ENCODE measurements around the gene GALNTL6. TPM values are rescaled to one million over a fixed set of nuclear protein-coding genes. Genes with fewer than 3 reads are reported as not detected.

Gene GALNTL6
- total RNA-seq, 1 experiment from 2014 or later, result not detected

- no peaks in the 10 kb centered on the region for H3K9me3 ChIP-seq (ENCODE audit: control insufficient read depth in 1 of 2, insufficient read depth in 1 of 2, low read depth in 1 of 2, low read length in 2 of 2)
- no peaks in the 10 kb centered on the region for H3K79me2 ChIP-seq (ENCODE audit: insufficient read depth, low read length)
- H3K27me3 ChIP-seq (ENCODE audit: insufficient read depth, low read length), result no peaks in the 10 kb centered on the region
- intact Hi-C loops (cut with micrococcal nuclease), result no loop called here
- no peaks in the 10 kb centered on the region for H4K20me1 ChIP-seq (ENCODE audit: insufficient read depth)
- no peaks in the 10 kb centered on the region for H3K36me3 ChIP-seq (ENCODE audit: control insufficient read depth in 1 of 2, insufficient read depth in 2 of 2, low read length in 2 of 2)
- DNase-seq (ENCODE audit: low read depth, low spot score), result no peak
- POLR2A ChIA-PET, result no interaction called here
- no peak overlapping the region for H3K9ac ChIP-seq (ENCODE audit: low read length)
- H2AFZ ChIP-seq (ENCODE audit: low read depth, low read length, poor library complexity, severe bottlenecking), result no peak overlapping the region
- H3K4me2 ChIP-seq (ENCODE audit: low read length), result no peak overlapping the region
- CTCF ChIA-PET, result no interaction called here
- no peak for ATAC-seq
- H3K9me2 ChIP-seq (ENCODE audit: insufficient read depth), result no peaks in the 10 kb centered on the region
- RAD21 ChIA-PET (ENCODE audit: low non-redundant PET in 1 of 2, low total read pairs in 2 of 2, uncharacterized antibody in 2 of 2, unreplicated experiment in 2 of 2), result no interaction called here
- no peak overlapping the region for H3K4me3 ChIP-seq (replicated peaks in 1 of 2; ENCODE audit: low read depth in 1 of 2, low read length in 2 of 2)
- no peak overlapping the region for H3K27ac ChIP-seq (ENCODE audit: low read depth, low read length)
- no peak for TF ChIP-seq RAD21 (IDR thresholded peaks at IDR 0.05; ENCODE audit: low read depth)
- no peak for TF ChIP-seq SP1 (IDR thresholded peaks at IDR 0.05; ENCODE audit: low read depth)
- TF ChIP-seq REST (IDR thresholded peaks at IDR 0.05; ENCODE audit: low read depth), result no peak
- no peak for TF ChIP-seq ATF3 (IDR thresholded peaks at IDR 0.05)
- TF ChIP-seq ZBTB33 (IDR thresholded peaks at IDR 0.05; ENCODE audit: extremely low read depth, insufficient replicate concordance, low read length), result no peak
- TF ChIP-seq ELF1 (IDR thresholded peaks at IDR 0.05; ENCODE audit: borderline replicate concordance, low read depth), result no peak
- TF ChIP-seq SIN3A (IDR thresholded peaks at IDR 0.05; ENCODE audit: low read depth), result no peak
- TF ChIP-seq EZH2 (IDR thresholded peaks at IDR 0.05), result no peak
- TF ChIP-seq FOSL1 (IDR thresholded peaks at IDR 0.05; ENCODE audit: low read depth), result no peak
- TF ChIP-seq SRF (IDR thresholded peaks at IDR 0.05; ENCODE audit: low read depth), result no peak
- no peak for TF ChIP-seq POLR2A (IDR thresholded peaks at IDR 0.05; ENCODE audit: borderline replicate concordance, extremely low read depth, insufficient read depth, insufficient read length)
- no peak for TF ChIP-seq POLR2AphosphoS5 (IDR thresholded peaks at IDR 0.05; ENCODE audit: low read depth, low read length)
- TF ChIP-seq CEBPB (IDR thresholded peaks at IDR 0.05; ENCODE audit: low read depth), result no peak
- no peak for TF ChIP-seq EZH2phosphoT487 (IDR thresholded peaks at IDR 0.05; ENCODE audit: borderline replicate concordance)
- no peak for TF ChIP-seq EGR1 (IDR thresholded peaks at IDR 0.05; ENCODE audit: low read depth)
- TF ChIP-seq CTCF (IDR thresholded peaks at IDR 0.05 in 2 of 3, conservative IDR thresholded peaks at IDR 0.05 in 1 of 3; ENCODE audit: borderline replicate concordance in 1 of 3, insufficient read depth in 1 of 3, low read depth in 2 of 3, low read length in 2 of 3), result no peak
- H3K4me1 ChIP-seq (ENCODE audit: control insufficient read depth in 1 of 2, insufficient read depth in 2 of 2, low read length in 2 of 2), result no peaks in the 10 kb centered on the region
- BruUV-seq (replicated peaks), result no TSS peak
Observed at GRCh38 chr4:172369471-172369959, 556.3 kb downstream of the GALNTL6 start.
